ENCODE data around the gene DERA. TPM values are rescaled to one million over a fixed set of nuclear protein-coding genes. Genes with fewer than 3 reads are reported as not detected.
"Not testable (repeated sequence)": the region's sequence is repeated elsewhere in the genome, so short reads cannot be mapped to it uniquely, and the experiment has no call there.

DERA gene
- total RNA-seq (36.5 TPM), polyA plus RNA-seq (28.1 TPM)

- Histone ChIP-seq H3K4me1 (ENCODE audit: insufficient read depth) (no peaks in the 10 kb centered on the region), H3K4me3 (ENCODE audit: low read depth, low read length) (peak within 1 kb of the TSS; percentile 75), H3K27ac (ENCODE audit: low read depth) (peak within 1 kb of the TSS; percentile 99), H3K36me3 (ENCODE audit: insufficient read depth) (peaks cover 2% of the 10 kb centered on the region)
- under 1% methylated on average over 59 of the region's 59 CpGs for WGBS
- peak; percentile 32 for DNase-seq (ENCODE audit: extremely low spot score)
Observed at GRCh38 chr12:15910864-15911721, at the start of gene DERA. DERA (plus strand) TSS chr12:15911332; CDS start chr12:15911384, 52 bp downstream.

- H3K4me1 ChIP-seq (ENCODE audit: insufficient read depth), result no peaks in the 10 kb centered on the region
- H3K27ac ChIP-seq (ENCODE audit: low read depth), result no peak overlapping the region
- no peak overlapping the region for H3K4me3 ChIP-seq (ENCODE audit: low read depth, low read length)
- no peaks in the 10 kb centered on the region for H3K36me3 ChIP-seq (ENCODE audit: insufficient read depth)
- no peak for DNase-seq (ENCODE audit: extremely low spot score)
- 29% methylated on average over 1 of the region's 1 CpG for WGBS
Observed at GRCh38 chr12:15861404-15861803, 49.7 kb upstream of the DERA start.

- no peaks in the 10 kb centered on the region for H3K4me1 ChIP-seq (ENCODE audit: insufficient read depth)
- DNase-seq (ENCODE audit: extremely low spot score), result no peak
- H3K27ac ChIP-seq (ENCODE audit: low read depth), result no peak overlapping the region
- WGBS, result 83% methylated on average over 1 of the region's 1 CpG
- no peaks in the 10 kb centered on the region for H3K36me3 ChIP-seq (ENCODE audit: insufficient read depth)
- H3K4me3 ChIP-seq (ENCODE audit: low read depth, low read length), result no peak overlapping the region
Observed at GRCh38 chr12:15862840-15863239, 48.3 kb upstream of the DERA start.

GRCh38 chr12:15863372-15863771, 47.8 kb upstream of the DERA start:
- H3K36me3 ChIP-seq (ENCODE audit: insufficient read depth), result no peaks in the 10 kb centered on the region
- no peaks in the 10 kb centered on the region for H3K4me1 ChIP-seq (ENCODE audit: insufficient read depth)
- no peak for DNase-seq (ENCODE audit: extremely low spot score)
- whole genome bisulfite sequencing, result 47% methylated on average over 9 of the region's 9 CpGs
- H3K27ac ChIP-seq (ENCODE audit: low read depth), result no peak overlapping the region
- no peak overlapping the region for H3K4me3 ChIP-seq (ENCODE audit: low read depth, low read length)

- Histone ChIP-seq H3K27ac (ENCODE audit: low read depth) (no peak overlapping the region), H3K36me3 (ENCODE audit: insufficient read depth) (no peaks in the 10 kb centered on the region), H3K4me1 (ENCODE audit: insufficient read depth) (no peaks in the 10 kb centered on the region), H3K4me3 (ENCODE audit: low read depth, low read length) (no peak overlapping the region)
- 81% methylated on average over 6 of the region's 6 CpGs for WGBS
- no peak for DNase-seq (ENCODE audit: extremely low spot score)
Observed at GRCh38 chr12:15863984-15864383, 47.1 kb upstream of the DERA start.

GRCh38 chr12:15868186-15868585, 42.9 kb upstream of the DERA start:
- DNase-seq (ENCODE audit: extremely low spot score), result no peak
- Histone ChIP-seq H3K36me3 (ENCODE audit: insufficient read depth) (no peaks in the 10 kb centered on the region), H3K4me1 (ENCODE audit: insufficient read depth) (no peaks in the 10 kb centered on the region), H3K27ac (ENCODE audit: low read depth) (no peak overlapping the region), H3K4me3 (ENCODE audit: low read depth, low read length) (no peak overlapping the region)
- WGBS, result 92% methylated on average over 3 of the region's 3 CpGs

GRCh38 chr12:15873556-15873955, 37.6 kb upstream of the DERA start:
- Histone ChIP-seq H3K27ac (ENCODE audit: low read depth) (no peak overlapping the region), H3K4me1 (ENCODE audit: insufficient read depth) (no peaks in the 10 kb centered on the region), H3K4me3 (ENCODE audit: low read depth, low read length) (no peak overlapping the region), H3K36me3 (ENCODE audit: insufficient read depth) (no peaks in the 10 kb centered on the region)
- no peak for DNase-seq (ENCODE audit: extremely low spot score)
- 96% methylated on average over 4 of the region's 4 CpGs for whole genome bisulfite sequencing

GRCh38 chr12:15874556-15875145, 36.5 kb upstream of the DERA start:
- not testable (repeated sequence) for H3K27ac ChIP-seq (ENCODE audit: low read depth); H3K4me1 ChIP-seq (ENCODE audit: insufficient read depth); DNase-seq (ENCODE audit: extremely low spot score); H3K4me3 ChIP-seq (ENCODE audit: low read depth, low read length); H3K36me3 ChIP-seq (ENCODE audit: insufficient read depth)
- WGBS, result 96% methylated on average over 20 of the region's 20 CpGs

- Histone ChIP-seq H3K36me3 (ENCODE audit: insufficient read depth) (no peaks in the 10 kb centered on the region), H3K4me3 (ENCODE audit: low read depth, low read length) (no peak overlapping the region), H3K4me1 (ENCODE audit: insufficient read depth) (no peaks in the 10 kb centered on the region), H3K27ac (ENCODE audit: low read depth) (no peak overlapping the region)
- no peak for DNase-seq (ENCODE audit: extremely low spot score)
- WGBS, result 92% methylated on average over 1 of the region's 1 CpG
Observed at GRCh38 chr12:15875863-15876262, 35.3 kb upstream of the DERA start.

GRCh38 chr12:15879413-15879812, 31.7 kb upstream of the DERA start:
- Histone ChIP-seq H3K36me3 (ENCODE audit: insufficient read depth) (no peaks in the 10 kb centered on the region), H3K4me3 (ENCODE audit: low read depth, low read length) (no peak overlapping the region), H3K4me1 (ENCODE audit: insufficient read depth) (no peaks in the 10 kb centered on the region), H3K27ac (ENCODE audit: low read depth) (no peak overlapping the region)
- DNase-seq (ENCODE audit: extremely low spot score), result no peak
- 78% methylated on average over 3 of the region's 3 CpGs for WGBS

- peaks cover 2% of the 10 kb centered on the region for H3K4me1 ChIP-seq (ENCODE audit: insufficient read depth)
- 89% methylated on average over 3 of the region's 3 CpGs for WGBS
- H3K4me3 ChIP-seq (ENCODE audit: low read depth, low read length), result no peak overlapping the region
- H3K27ac ChIP-seq (ENCODE audit: low read depth), result no peak overlapping the region
- DNase-seq (ENCODE audit: extremely low spot score), result no peak
- no peaks in the 10 kb centered on the region for H3K36me3 ChIP-seq (ENCODE audit: insufficient read depth)
Observed at GRCh38 chr12:15880721-15881120, 30.4 kb upstream of the DERA start.

- H3K36me3 ChIP-seq (ENCODE audit: insufficient read depth), result no peaks in the 10 kb centered on the region
- peak within 1 kb of the TSS; percentile 99 for H3K27ac ChIP-seq (ENCODE audit: low read depth)
- DNase-seq (ENCODE audit: extremely low spot score), result peak; percentile 93
- H3K4me3 ChIP-seq (ENCODE audit: low read depth, low read length), result peak within 1 kb of the TSS; percentile 81
- peaks cover 2% of the 10 kb centered on the region for H3K4me1 ChIP-seq (ENCODE audit: insufficient read depth)
- WGBS, result under 1% methylated on average over 63 of the region's 63 CpGs
Observed at GRCh38 chr12:15882118-15882971, 28.8 kb upstream of the DERA start, which contains the start of gene STRAP. STRAP (plus strand) TSS chr12:15882387; CDS start chr12:15882708, 321 bp downstream.

GRCh38 chr12:15883536-15883935, 27.6 kb upstream of the DERA start:
- Histone ChIP-seq H3K36me3 (ENCODE audit: insufficient read depth) (no peaks in the 10 kb centered on the region), H3K4me3 (ENCODE audit: low read depth, low read length) (peak overlapping the region; percentile 81), H3K4me1 (ENCODE audit: insufficient read depth) (peaks cover 2% of the 10 kb centered on the region), H3K27ac (ENCODE audit: low read depth) (no peak overlapping the region)
- 45% methylated on average over 6 of the region's 6 CpGs for WGBS
- DNase-seq (ENCODE audit: extremely low spot score), result no peak
